HepG2 (cell line): ENCODE measurements around the gene RASGRF1. TPM values are rescaled to one million over a fixed set of nuclear protein-coding genes. Genes with fewer than 3 reads are reported as not detected.

Experiments
- HIC2 ChIP-seq: sonication (generic); formaldehyde crosslinking; IDR thresholded peaks from 2 replicates; pipeline ENCODE4 v1.9.0; 2022; ENCODE audit warnings: low read depth, missing genetic modification reagents
- HMG20A ChIP-seq: IDR thresholded peaks from 2 replicates; pipeline ENCODE4 v1.6.1; 2016; ENCODE audit warnings: borderline replicate concordance
- HNF4A ChIP-seq: sonication (generic); formaldehyde crosslinking; IDR thresholded peaks from 2 replicates; pipeline ENCODE4 v1.4.0; 2020; ENCODE audit warnings: missing genetic modification reagents
- KAT7 ChIP-seq: IDR thresholded peaks from 2 replicates; pipeline ENCODE4 v1.6.1; 2018; ENCODE audit warnings: borderline replicate concordance, missing compliant biosample characterization
- NR2F6 ChIP-seq, 2 experiments: IDR thresholded peaks; 2 replicates each; pipeline ENCODE4 v1.6.1; 2016; ENCODE audit warnings: antibody characterized with exemption in 1 of 2, mild to moderate bottlenecking in 1 of 2
- ZBTB40 ChIP-seq, 2 experiments: fragments of 450-650 bp in 1 of 2; sonication (generic) in 1 of 2; formaldehyde crosslinking in 1 of 2; IDR thresholded peaks; 2 replicates each; pipeline versions ENCODE4 v1.6.1 to v1.8.0; 2016 to 2022; ENCODE audit warnings: antibody characterized with exemption in 1 of 2, mild to moderate bottlenecking in 1 of 2, missing genetic modification reagents in 1 of 2
- ZFP91 ChIP-seq: sonication (generic); formaldehyde crosslinking; IDR thresholded peaks from 2 replicates; pipeline ENCODE4 v1.9.0; 2022; ENCODE audit warnings: missing genetic modification reagents, mild to moderate bottlenecking, borderline replicate concordance
- ZNF205 ChIP-seq: IDR thresholded peaks from 2 replicates; pipeline ENCODE4 v1.6.1; 2018; ENCODE audit warnings: missing biosample characterization, missing genetic modification reagents
- ZNF33A ChIP-seq: sonication (generic); formaldehyde crosslinking; IDR thresholded peaks from 2 replicates; pipeline ENCODE4 v1.5.1; 2020; ENCODE audit warnings: missing genetic modification reagents, mild to moderate bottlenecking, moderate library complexity, borderline replicate concordance
- ZNF7 ChIP-seq: IDR thresholded peaks from 2 replicates; pipeline ENCODE4 v1.6.1; 2016; ENCODE audit warnings: missing biosample characterization, missing genetic modification reagents
- polyA plus RNA-seq, 8 experiments: library from polyadenylated mRNA; depleted of rRNA in 3 of 8; stranded (reverse) in 7 of 8; unstranded in 1 of 8; fragments of >200 nt; fragmentation: Illumina TruSeq in 4 of 8; extraction: Trizol in 4 of 8; gene quantifications; 2 replicates each; pipeline versions ENCODE4 v1.2.1 to v1.2.3, GENCODE V29; 2011 to 2016; ENCODE audit warnings: low read depth in 4 of 8, missing spikeins in 1 of 8, mixed read lengths in 1 of 8; ENCODE audit not compliant: insufficient read depth in 1 of 8
- total RNA-seq, 5 experiments: library from RNA; depleted of rRNA; stranded (reverse); fragments of >200 nt; fragmentation: Illumina TruSeq; extraction: Trizol; gene quantifications; 2 replicates each; pipeline ENCODE4 v1.2.3, GENCODE V29; 2016; ENCODE audit warnings: low read depth in 1 of 5
- TF ChIP-seq, protein P1 (sequence below): sonication (generic); formaldehyde crosslinking; IDR thresholded peaks from 2 replicates; pipeline ENCODE4 v1.4.0; 2020; ENCODE audit warnings: missing genetic modification reagents

The RASGRF1 gene
- total and polyA plus RNA-seq, 2 of the 13 experiments (the other 11 are each of a cell fraction or from before 2014, with no cell fraction given), result 0.55 to 3.0 TPM

DNA sequence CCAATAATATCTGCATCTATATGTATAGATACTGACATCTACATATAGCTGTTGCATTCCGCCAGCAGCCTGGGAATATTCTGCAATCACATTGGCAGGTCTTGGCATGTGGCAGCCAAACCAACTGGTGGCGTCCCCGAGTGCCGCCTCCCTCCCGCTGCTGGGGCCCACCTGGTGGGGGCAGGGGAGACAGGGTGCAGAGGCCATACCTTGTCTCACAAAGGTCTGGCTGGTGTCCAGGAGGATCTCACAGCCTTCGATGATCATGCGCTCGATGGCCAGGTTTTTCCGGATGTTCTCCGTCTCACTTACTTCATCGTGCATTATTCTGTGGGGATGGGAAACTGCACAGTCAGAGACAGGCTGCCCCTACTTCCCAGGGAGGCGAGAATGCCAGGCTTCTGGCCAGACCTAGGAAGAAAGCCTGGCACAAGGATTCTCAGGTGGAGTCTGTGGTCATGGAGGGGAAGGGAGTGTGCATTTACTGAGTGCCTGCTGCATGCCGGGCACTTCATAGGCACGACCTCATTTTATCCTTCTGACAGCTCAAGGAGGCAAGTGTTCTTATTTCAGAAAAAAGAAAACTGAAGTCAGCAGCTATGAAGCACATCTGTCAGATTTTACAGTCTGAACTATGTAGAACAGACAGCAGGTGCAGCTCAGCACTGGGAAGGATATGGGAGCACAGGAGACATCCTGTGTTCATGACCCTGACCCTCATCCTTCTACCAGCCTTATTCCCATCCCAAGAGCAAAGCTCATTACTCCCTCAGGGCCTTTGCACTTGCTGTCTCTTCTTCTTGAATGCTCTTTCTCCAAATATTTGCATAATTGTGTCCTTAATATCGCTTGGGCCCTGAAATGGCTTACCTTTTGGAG lies 62.8 kb downstream of the RASGRF1 start (continued):
- TF ChIP-seq ZBTB40 (IDR thresholded peaks at IDR 0.05) (no peak), ZBTB40 (CRISPR knock-in tag; IDR thresholded peaks at IDR 0.05) (peak; percentile 24; the same call in 1 of the 2 replicates), HIC2 (peak; percentile 69), NR2F6 (IDR thresholded peaks at IDR 0.05) (no peak), NR2F6 (CRISPR knock-in tag; IDR thresholded peaks at IDR 0.05) (peak; percentile 24; the same call in 1 of the 2 replicates), ZFP91 (CRISPR knock-in tag) (0 out of 2 replicates have a peak, but pooled peaks have one; percentile 11), KAT7 (CRISPR knock-in tag) (0 out of 2 replicates have a peak, but pooled peaks have one; percentile 37), ZNF205 (CRISPR knock-in tag) (0 out of 2 replicates have a peak, but pooled peaks have one; percentile 44), ZNF33A (CRISPR knock-in tag) (no peak), HMG20A (peak; percentile 40; the same call in 1 of the 2 replicates), HNF4A (CRISPR knock-in tag) (peak; percentile 52; the same call in 1 of the 2 replicates), ZNF7 (CRISPR knock-in tag) (no peak)
- TF ChIP-seq, protein P1, sequence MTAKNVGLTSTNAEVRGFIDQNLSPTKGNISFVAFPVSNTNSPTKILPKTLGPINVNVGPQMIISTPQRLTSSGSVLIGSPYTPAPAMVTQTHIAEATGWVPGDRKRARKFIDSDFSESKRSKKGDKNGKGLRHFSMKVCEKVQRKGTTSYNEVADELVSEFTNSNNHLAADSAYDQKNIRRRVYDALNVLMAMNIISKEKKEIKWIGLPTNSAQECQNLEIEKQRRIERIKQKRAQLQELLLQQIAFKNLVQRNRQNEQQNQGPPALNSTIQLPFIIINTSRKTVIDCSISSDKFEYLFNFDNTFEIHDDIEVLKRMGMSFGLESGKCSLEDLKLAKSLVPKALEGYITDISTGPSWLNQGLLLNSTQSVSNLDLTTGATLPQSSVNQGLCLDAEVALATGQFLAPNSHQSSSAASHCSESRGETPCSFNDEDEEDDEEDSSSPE (CRISPR knock-in tag), result no peak
